HG03039 (cell line): Measurements from ENCODE around the gene TCEAL6.
"Not testable (repeated sequence)": the region's sequence is repeated elsewhere in the genome, so short reads cannot be mapped to it uniquely, and the experiment has no call there.

ENCODE experiments used
- ATAC-seq: cut with Tn5 transposase; IDR thresholded peaks from one replicate; pipeline ENCODE4 v1.9.1; 2021; ENCODE audit warnings: mild to moderate bottlenecking, moderate library complexity; ENCODE audit not compliant: unreplicated experiment

TCEAL6 gene

GRCh38 chrX:102142274-102142673, at the start of gene TCEAL6:
Gene TCEAL6 (minus strand): TSS chrX:102142481.
- ATAC-seq, result not testable (repeated sequence)

GRCh38 chrX:102185967-102186720, 43.9 kb upstream of the TCEAL6 start:
- ATAC-seq, result no peak

- peak; percentile 98 for ATAC-seq
Measured at GRCh38 chrX:102155806-102156179, 13.5 kb upstream of the TCEAL6 start, which contains the start of gene BEX5. Gene BEX5 (minus strand): TSS chrX:102155977. CDS start chrX:102154265, 1,712 bp downstream.

GRCh38 chrX:102154900-102155805, 12.9 kb upstream of the TCEAL6 start:
- peak; percentile 37 for ATAC-seq

GRCh38 chrX:102154218-102154860, 12.1 kb upstream of the TCEAL6 start:
- ATAC-seq, result no peak

GRCh38 chrX:102141631-102142030, 650 bp downstream of the TCEAL6 start:
- ATAC-seq, result not testable (repeated sequence)

GRCh38 chrX:102140876-102141275, 1.4 kb downstream of the TCEAL6 start:
- not testable (repeated sequence) for ATAC-seq

GRCh38 chrX:102138064-102138463, 4.2 kb downstream of the TCEAL6 start:
- no peak for ATAC-seq

- no peak for ATAC-seq
Measured at GRCh38 chrX:102129473-102129872, 12.8 kb downstream of the TCEAL6 start.

- no peak for ATAC-seq
Measured at GRCh38 chrX:102126863-102127262, 15.4 kb downstream of the TCEAL6 start.

GRCh38 chrX:102126080-102126818, 16.0 kb downstream of the TCEAL6 start:
- ATAC-seq, result not testable (repeated sequence)

- ATAC-seq, result not testable (repeated sequence)
Measured at GRCh38 chrX:102125436-102125835, 16.8 kb downstream of the TCEAL6 start, which contains the start of gene TCEAL2. Gene TCEAL2 (plus strand): TSS chrX:102125679. CDS start chrX:102126831, 1,152 bp downstream.

- ATAC-seq, result not testable (repeated sequence)
Measured at GRCh38 chrX:102125014-102125413, 17.3 kb downstream of the TCEAL6 start.

- ATAC-seq, result no peak
Measured at GRCh38 chrX:102115748-102116147, 26.5 kb downstream of the TCEAL6 start.

GRCh38 chrX:102113367-102113766, 28.9 kb downstream of the TCEAL6 start:
- ATAC-seq, result no peak
